Loucy (cell line): ENCODE measurements around the gene ZNF292.

Source experiments
- H2AFZ ChIP-seq: fragments of 200-600 bp; sonication (generic); 2 replicates; pipeline ENCODE4 v1.6.0; 2016; ENCODE audit warnings: antibody characterized with exemption, mild to moderate bottlenecking, low read length, moderate library complexity
- H3F3A ChIP-seq: fragments of 200-600 bp; 2 replicates; pipeline ENCODE4 v1.6.0; 2016; ENCODE audit warnings: antibody characterized with exemption, low read depth, mild to moderate bottlenecking
- H3K27me3 ChIP-seq: fragments of 200-600 bp; sonication (generic); 2 replicates; pipeline ENCODE4 v1.6.1; 2014; ENCODE audit warnings: low read length, mild to moderate bottlenecking; ENCODE audit not compliant: insufficient read depth, poor library complexity, severe bottlenecking
- H3K36me3 ChIP-seq: fragments of 200-600 bp; sonication (generic); 2 replicates; pipeline ENCODE4 v1.6.1; 2016; ENCODE audit warnings: low read length; ENCODE audit not compliant: insufficient read depth
- H3K4me1 ChIP-seq: fragments of 200-600 bp; sonication (generic); 2 replicates; pipeline ENCODE4 v1.5.1; 2014; ENCODE audit warnings: low read length, mild to moderate bottlenecking; ENCODE audit not compliant: insufficient read depth, poor library complexity, severe bottlenecking
- H3K4me2 ChIP-seq: fragments of 200-600 bp; sonication (generic); 2 replicates; pipeline ENCODE4 v1.6.0; 2014; ENCODE audit warnings: antibody characterized with exemption, low read length, low read depth, mild to moderate bottlenecking; ENCODE audit not compliant: poor library complexity, severe bottlenecking
- H3K4me3 ChIP-seq: fragments of 200-600 bp; sonication (generic); 2 replicates; pipeline ENCODE4 v1.5.1; 2014; ENCODE audit warnings: low read length, mild to moderate bottlenecking, mixed read lengths; ENCODE audit not compliant: poor library complexity, severe bottlenecking
- H3K79me2 ChIP-seq: fragments of 200-600 bp; sonication (generic); 2 replicates; pipeline ENCODE4 v1.6.1; 2014; ENCODE audit warnings: low read length; ENCODE audit not compliant: insufficient read depth
- H3K9ac ChIP-seq: fragments of 200-600 bp; sonication (generic); 2 replicates; pipeline ENCODE4 v1.6.0; 2014; ENCODE audit warnings: mild to moderate bottlenecking, low read depth, low read length, moderate library complexity; ENCODE audit not compliant: poor library complexity, severe bottlenecking
- H3K9me2 ChIP-seq: fragments of 200-600 bp; sonication (generic); replicated peaks from 2 replicates; pipeline ENCODE4 v1.6.1; 2016; ENCODE audit warnings: low read depth, low read length, mixed read lengths
- H3K9me3 ChIP-seq: fragments of 200-600 bp; sonication (generic); 2 replicates; pipeline ENCODE4 v1.6.1; 2014; ENCODE audit warnings: mild to moderate bottlenecking, antibody characterized with exemption, low read length, low read depth; ENCODE audit not compliant: insufficient read depth
- H4K20me1 ChIP-seq: fragments of 200-600 bp; sonication (generic); 2 replicates; pipeline ENCODE4 v1.6.0; 2014; ENCODE audit warnings: antibody characterized with exemption, low read length, mild to moderate bottlenecking; ENCODE audit not compliant: insufficient read depth, poor library complexity, severe bottlenecking
- CTCF ChIP-seq: fragments of 200-600 bp; sonication (generic); conservative IDR thresholded peaks from 2 replicates; pipeline ENCODE4 v1.5.1; 2014; ENCODE audit warnings: mild to moderate bottlenecking, antibody characterized with exemption, low read length
- EZH2phosphoT487 ChIP-seq: fragments of 200-600 bp; IDR thresholded peaks from 2 replicates; pipeline ENCODE4 v1.6.1; 2018; ENCODE audit warnings: antibody characterized with exemption, mild to moderate bottlenecking, moderate library complexity, borderline replicate concordance

ZNF292 gene

DNA sequence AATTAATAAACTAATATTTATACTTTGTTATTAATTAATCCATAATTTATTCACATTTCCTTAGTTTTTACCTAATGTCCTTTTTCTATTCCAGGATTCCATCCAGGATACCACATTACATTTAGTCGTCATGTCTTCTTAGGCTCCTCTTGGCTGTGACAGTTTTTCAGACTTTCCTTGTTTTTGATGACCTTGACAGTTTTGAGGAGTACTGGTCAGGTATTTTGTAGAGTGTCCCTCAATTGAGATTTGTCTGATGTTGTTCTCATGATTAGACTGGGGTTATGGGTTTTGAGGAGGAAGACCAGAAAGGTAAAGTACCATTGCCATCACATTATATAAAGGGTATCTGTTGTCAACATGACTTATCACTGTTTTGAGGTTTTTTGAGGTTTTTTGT lies 67.3 kb downstream of the ZNF292 start:
- Histone ChIP-seq H3K4me2 (no peak overlapping the region), H3K36me3 (peaks cover 94% of the 10 kb centered on the region), H3F3A (no peaks in the 10 kb centered on the region), H3K79me2 (peaks cover 17% of the 10 kb centered on the region), H3K9me3 (no peaks in the 10 kb centered on the region), H3K9me2 (no peaks in the 10 kb centered on the region), H3K4me1 (no peaks in the 10 kb centered on the region), H3K27me3 (no peaks in the 10 kb centered on the region), H4K20me1 (peaks cover 43% of the 10 kb centered on the region), H2AFZ (no peak overlapping the region), H3K4me3 (no peak overlapping the region), H3K9ac (no peak overlapping the region)
- no peak for TF ChIP-seq EZH2phosphoT487
- no peak for TF ChIP-seq CTCF

- H3K36me3 ChIP-seq: peaks cover 94% of the 10 kb centered on the region
- no peaks in the 10 kb centered on the region for H3K9me2 ChIP-seq
- H3K4me1 ChIP-seq: no peaks in the 10 kb centered on the region
- H3F3A ChIP-seq: no peaks in the 10 kb centered on the region
- H2AFZ ChIP-seq: no peak overlapping the region
- H3K9ac ChIP-seq: no peak overlapping the region
- no peak overlapping the region for H3K4me3 ChIP-seq
- peaks cover 44% of the 10 kb centered on the region for H4K20me1 ChIP-seq
- TF ChIP-seq CTCF (no peak), EZH2phosphoT487 (no peak)
- H3K79me2 ChIP-seq: peaks cover 33% of the 10 kb centered on the region; the same call in 1 of the 2 replicates
- no peaks in the 10 kb centered on the region for H3K9me3 ChIP-seq
- H3K27me3 ChIP-seq: no peaks in the 10 kb centered on the region
- H3K4me2 ChIP-seq: no peak overlapping the region
Measured at GRCh38 chr6:87224971-87225370, 69.6 kb downstream of the ZNF292 start.

- Histone ChIP-seq H3K27me3 (no peaks in the 10 kb centered on the region), H3K4me1 (no peaks in the 10 kb centered on the region), H3K36me3 (peaks cover 93% of the 10 kb centered on the region), H3K4me3 (no peak overlapping the region), H3F3A (no peaks in the 10 kb centered on the region), H3K9ac (no peak overlapping the region), H3K4me2 (no peak overlapping the region), H3K79me2 (peaks cover 36% of the 10 kb centered on the region; the same call in 1 of the 2 replicates), H3K9me3 (no peaks in the 10 kb centered on the region), H2AFZ (no peak overlapping the region), H3K9me2 (no peaks in the 10 kb centered on the region), H4K20me1 (peaks cover 46% of the 10 kb centered on the region)
- TF ChIP-seq CTCF: no peak
- no peak for TF ChIP-seq EZH2phosphoT487
Measured at GRCh38 chr6:87225511-87225910, 70.1 kb downstream of the ZNF292 start.
